Lung microvascular endothelial cell (primary cell): ENCODE measurements around the gene DIAPH1. TPM values are rescaled to one million over a fixed set of nuclear protein-coding genes. Genes with fewer than 3 reads are reported as not detected.

Source experiments
- DNase-seq, 2 donors: peaks; one replicate each; pipeline versions ENCODE4 v3.0.0 to v3.0.0-alpha.2; 2010; ENCODE audit warnings: low read depth in 2 of 2
- total RNA-seq: library from RNA; depleted of rRNA; stranded (reverse); fragments of >200 nt; gene quantifications from 2 replicates; pipeline ENCODE4 v1.2.1, GENCODE V29; 2014

DIAPH1 gene
- total RNA-seq, 1 donor from 2014 or later, result 28.8 TPM

GRCh38 chr5:141506381-141507155, 112.2 kb downstream of the DIAPH1 start:
- DNase-seq, result no peak

DNA sequence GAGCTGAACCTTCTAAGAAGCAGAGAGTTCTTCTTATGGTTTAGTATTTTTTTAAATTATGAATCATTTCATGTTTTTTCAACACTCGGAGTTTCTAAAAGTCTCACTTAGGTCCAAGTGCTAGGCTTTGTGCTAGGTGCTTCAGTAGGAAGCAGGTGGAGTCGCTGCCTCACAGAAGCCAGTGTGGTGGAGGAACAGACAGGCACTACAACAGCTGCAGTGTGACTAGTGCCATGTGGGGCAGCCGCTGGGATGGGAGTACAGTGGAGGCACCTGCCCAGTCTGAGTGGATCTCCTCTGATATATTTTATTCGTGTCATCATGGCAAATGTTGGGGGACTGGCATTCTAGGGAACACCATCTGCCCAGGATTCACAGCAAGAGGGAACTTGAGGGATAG, 114.6 kb downstream of the DIAPH1 start:
- DNase-seq, result no peak

DNA sequence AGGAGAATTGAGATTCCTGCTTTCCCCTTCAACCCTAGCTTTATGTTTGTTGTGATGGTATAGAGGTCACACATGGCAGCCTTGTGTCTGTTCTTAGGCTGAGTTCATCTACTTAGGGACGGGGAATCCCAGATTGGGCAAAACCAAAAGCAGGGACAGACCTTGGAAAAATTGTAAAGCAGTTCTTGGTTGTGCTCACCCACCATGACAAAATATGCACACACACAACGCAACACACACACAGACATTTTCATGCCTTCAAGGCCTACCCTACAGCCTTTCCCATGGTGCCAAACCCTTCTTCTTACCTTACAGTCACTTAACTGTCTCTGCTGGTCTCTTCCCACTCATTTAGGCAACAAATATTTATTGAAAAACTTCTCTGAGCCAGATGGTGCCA, 115.1 kb downstream of the DIAPH1 start:
- no peak for DNase-seq

DNA sequence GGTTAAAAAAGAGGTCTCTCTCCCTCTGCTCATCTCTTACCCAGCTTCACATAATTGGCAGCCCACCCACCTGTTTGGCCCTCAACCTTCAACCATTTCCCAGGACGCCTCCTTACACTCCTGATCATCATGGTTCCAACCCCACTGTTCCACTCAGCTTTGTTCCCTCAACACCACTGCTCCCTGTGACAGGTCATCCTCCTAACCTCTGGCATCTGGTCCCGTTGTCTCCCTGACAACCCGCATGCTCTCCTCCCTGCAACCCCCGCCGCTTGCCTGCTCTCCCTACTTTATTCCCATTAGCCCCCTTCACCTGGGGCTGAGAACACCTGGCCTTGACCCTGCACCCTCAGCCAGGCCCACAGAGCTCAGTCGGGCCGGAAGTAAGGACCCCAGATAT, 117.0 kb downstream of the DIAPH1 start:
- no peak for DNase-seq

- DNase-seq, result no peak
Observed at GRCh38 chr5:141496038-141496437, 122.8 kb downstream of the DIAPH1 start.

- DNase-seq, result no peak
Observed at GRCh38 chr5:141495453-141495811, 123.4 kb downstream of the DIAPH1 start.

DNA sequence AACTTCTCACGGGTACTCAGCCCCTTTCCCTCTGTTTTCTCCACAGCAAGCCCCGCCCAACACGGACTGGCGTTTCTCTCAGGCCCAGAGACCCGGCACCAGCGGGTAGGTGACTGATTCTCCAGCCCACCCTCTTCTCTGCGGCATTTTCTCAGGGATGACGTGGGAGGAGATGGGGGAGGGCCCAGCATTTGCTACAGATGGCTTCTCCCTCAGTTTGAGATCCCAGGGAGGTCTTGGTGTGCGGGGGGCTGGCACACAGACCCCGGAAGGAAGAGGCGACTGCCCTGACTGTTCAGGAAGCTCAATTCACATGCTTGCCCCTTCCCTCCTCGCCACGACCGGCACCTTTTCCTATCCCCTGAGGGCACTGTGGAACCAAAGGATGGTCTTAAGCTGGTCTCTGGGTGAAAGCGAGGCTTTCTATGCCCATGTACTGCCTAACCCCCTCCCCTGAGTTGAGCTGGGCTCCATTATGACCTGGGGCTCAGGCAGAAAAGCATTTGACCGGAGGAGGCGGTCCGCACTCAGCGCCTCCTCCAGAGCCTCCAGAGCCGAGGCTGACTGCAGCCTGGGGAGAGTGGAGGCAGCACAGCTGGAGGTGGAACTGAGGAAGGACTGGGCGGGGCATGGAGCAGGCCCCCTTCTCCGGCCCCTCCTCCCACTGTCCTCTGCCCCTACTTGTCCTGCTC, 123.9 kb downstream of the DIAPH1 start:
- DNase-seq, result no peak

DNA sequence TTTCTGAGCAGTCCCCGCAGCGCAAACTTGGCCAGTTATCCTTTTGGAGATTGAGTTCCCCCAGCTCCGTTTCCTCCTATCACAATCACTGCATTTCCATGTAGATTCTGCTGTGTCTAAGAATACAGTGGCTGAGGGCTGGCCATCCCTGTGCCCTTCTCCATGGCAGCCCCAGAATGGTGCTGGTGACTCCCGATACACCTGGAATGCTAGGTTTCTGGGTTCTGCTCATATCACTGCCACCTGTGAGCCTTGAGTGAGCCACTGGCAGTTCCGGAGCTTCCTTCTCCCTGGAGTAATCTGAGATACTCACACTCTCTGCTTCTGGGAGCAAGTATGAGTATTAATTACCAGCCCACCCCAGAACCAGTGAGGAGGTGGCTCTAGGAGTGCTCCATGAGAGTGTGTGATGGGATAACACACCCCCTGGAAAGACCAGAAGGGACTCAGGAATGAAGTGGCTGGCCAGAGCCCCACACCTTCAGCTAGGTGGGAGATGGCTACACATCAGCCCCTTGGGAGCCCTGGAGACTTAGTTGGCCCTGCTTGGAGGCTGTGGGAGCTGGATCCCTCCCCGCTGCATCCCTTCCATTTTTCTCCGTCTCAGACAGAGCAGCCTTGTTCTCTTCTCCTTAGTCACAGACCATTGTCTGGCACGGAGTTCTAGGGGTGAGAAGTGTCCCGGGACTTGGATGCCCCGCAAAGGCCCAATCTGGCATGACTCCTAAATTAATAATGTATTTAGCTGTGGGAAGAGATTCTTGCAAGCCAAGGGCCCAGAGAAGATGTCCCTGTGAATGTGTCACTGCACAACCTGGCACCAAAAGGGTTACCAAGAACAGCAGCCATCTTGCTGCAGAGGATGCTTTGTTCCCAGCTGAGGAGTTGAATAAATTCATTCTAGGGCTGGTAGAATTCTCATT, 125.0 kb downstream of the DIAPH1 start:
- DNase-seq, result no peak

DNA sequence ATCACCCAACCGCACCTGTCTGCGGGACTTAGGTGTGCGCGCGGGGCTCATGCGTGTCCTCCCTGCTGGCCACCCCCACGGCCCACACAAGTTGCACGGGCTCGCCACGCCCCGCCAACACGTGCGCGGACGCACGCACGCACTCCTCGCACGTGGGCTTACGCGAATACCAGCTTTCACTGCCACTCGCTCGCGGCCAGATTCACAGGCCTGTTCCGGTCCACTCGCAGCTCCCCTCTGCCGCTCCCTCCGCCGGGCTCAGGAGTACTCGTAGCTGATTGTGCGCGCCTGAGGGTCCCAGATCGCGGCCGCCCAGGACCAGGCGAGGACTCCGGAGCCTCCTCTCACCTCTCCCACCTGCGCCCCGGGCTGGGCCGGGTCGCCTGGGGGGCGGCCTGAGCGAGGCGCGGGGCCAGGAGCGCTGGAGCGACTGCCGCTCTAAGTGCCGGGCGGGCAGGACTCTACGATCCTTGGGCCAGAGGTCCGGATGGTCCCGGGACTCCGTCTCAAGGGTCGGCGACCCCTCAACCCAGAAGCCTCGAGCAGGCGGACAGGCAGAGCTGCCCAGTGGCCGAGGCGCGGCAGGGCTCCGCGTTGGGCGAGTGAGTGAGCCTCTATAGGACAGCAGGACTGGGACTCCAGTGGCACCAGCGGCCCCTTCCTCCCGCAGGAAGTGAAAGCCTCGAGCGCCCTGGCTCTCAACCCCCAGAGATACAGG, 126.5 kb downstream of the DIAPH1 start:
- DNase-seq, result peak in 1 of 2 donors; percentile 11

- no peak for DNase-seq
Observed at GRCh38 chr5:141491323-141492167, 127.3 kb downstream of the DIAPH1 start.

GRCh38 chr5:141490771-141491170, 128.0 kb downstream of the DIAPH1 start:
- no peak for DNase-seq

DNA sequence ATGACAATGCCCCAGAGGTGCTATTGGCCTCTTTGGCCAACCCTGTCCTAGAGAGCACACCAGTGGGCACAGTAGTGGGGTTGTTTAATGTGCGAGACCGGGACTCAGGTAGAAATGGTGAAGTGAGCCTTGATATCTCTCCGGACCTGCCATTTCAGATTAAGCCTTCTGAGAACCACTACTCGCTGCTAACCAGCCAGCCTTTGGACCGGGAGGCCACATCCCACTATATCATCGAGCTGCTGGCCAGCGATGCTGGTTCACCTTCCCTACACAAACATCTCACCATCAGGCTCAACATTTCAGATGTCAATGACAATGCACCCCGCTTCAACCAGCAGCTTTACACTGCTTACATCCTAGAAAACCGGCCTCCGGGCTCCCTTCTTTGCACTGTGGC, 128.5 kb downstream of the DIAPH1 start:
- DNase-seq, result no peak

- no peak for DNase-seq
Observed at GRCh38 chr5:141489841-141490240, 129.0 kb downstream of the DIAPH1 start.

DNA sequence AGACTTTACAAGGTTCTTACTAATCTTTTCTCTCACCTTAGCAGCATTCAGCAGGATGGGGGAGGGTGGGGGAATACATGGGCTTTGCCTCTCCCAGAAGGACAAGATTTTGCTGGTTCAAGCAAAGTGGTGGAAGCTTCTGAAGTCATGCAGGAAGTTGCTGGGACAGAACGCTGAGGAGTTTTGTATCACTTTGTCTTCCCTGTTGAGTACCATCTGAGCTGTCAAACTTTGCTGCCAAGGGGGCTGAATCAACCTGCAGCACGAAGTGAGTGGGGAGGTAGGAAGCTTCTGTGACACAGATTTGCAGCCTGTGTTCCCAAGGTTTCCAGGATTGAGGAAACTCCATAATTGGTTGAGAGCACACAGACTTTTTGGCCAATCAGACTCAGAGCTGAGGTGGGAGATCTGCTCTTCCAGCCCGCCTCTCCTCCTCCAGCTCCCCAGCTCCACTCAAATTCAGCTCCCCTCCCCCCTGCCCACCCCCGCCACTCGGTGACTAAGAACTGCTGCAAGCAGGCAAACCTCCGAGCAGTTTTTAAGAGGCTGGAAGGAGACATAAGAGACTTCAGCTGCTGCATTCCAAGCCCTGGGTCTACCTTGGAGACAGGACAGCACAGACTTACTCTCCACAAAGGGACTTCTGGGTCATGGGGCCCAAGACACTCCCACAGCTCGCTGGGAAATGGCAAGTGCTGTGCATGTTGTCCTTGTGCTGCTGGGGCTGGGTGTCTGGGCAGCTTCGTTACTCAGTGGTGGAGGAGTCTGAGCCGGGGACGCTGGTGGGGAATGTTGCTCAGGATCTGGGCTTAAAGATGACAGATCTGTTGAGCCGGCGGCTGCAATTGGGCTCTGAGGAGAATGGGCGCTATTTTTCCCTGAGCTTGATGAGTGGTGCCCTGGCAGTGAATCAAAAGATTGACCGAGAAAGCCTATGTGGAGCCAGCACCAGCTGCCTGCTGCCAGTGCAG, 129.9 kb downstream of the DIAPH1 start, which contains the start of gene PCDHGC5:
Gene PCDHGC5 (plus strand): TSS at position 491 of the 971 bp plus-strand sequence. CDS start 160 bp downstream, at position 651.
- DNase-seq, result no peak

DNA sequence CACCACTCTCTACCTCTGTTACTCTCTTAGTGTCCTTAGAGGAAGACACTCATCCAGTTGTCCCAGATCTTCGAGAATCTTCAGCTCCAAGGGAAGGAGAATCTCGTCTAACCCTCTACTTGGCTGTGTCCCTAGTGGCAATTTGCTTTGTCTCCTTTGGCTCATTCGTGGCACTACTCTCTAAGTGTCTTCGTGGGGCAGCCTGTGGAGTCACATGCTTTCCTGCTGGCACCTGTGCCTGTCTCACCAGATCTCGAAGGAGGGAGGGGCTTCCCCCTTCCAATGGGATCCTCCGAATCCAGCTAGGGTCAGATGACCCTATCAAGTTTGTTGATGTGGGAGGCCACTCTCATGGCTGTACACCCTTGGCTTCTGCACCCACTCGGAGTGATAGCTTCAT, 131.7 kb downstream of the DIAPH1 start:
- no peak for DNase-seq

DNA sequence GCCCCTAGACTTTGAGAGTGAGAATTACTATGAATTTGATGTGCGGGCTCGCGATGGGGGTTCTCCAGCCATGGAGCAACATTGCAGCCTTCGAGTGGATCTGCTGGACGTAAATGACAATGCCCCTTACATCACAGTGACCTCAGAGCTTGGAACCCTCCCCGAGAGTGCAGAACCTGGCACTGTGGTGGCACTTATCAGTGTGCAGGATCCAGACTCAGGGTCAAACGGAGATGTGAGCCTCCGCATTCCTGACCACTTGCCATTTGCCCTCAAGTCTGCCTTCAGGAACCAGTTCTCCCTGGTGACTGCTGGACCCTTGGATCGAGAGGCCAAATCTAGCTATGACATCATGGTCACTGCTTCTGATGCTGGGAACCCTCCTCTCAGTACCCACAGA, 132.7 kb downstream of the DIAPH1 start:
- DNase-seq, result no peak

DNA sequence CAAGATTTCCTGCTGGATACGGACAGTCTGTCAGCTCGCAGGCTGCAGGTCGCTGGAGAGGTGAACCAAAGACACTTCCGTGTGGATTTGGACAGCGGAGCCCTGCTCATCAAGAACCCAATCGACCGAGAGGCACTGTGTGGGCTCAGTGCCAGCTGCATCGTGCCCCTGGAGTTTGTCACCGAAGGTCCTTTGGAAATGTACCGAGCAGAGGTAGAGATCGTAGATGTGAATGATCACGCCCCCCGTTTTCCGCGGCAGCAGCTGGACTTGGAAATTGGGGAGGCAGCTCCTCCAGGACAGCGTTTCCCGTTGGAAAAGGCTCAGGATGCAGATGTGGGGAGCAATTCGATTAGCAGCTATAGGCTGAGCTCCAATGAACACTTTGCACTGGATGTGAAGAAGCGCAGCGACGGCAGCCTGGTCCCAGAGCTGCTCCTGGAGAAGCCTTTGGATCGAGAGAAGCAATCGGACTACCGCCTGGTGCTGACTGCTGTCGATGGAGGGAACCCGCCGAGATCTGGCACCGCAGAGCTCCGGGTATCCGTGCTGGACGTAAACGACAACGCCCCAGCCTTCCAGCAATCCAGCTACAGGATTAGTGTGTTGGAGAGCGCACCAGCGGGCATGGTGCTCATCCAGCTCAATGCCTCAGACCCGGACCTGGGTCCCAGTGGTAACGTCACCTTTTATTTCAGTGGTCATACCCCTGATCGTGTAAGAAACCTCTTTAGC, 133.3 kb downstream of the DIAPH1 start:
- no peak for DNase-seq

GRCh38 chr5:141484641-141485311, 134.0 kb downstream of the DIAPH1 start, which contains the start of gene PCDHGC4:
TSS of gene PCDHGC4 (plus strand) at chr5:141485030. CDS start at chr5:141485174, 144 bp downstream.
- peak; percentile 39 to 67 for DNase-seq
